Body of pancreas (tissue), 4 donors: ENCODE data around the gene NDEL1. TPM values are rescaled to one million over a fixed set of nuclear protein-coding genes. Genes with fewer than 3 reads are reported as not detected.
"Not testable (repeated sequence)": the region's sequence is repeated elsewhere in the genome, so short reads cannot be mapped to it uniquely, and the experiment has no call there.

Experiments used
- ATAC-seq: fragments of 150-250 bp; one replicate; pipeline ENCODE4 v1.9.1; 2016
- DNase-seq, 4 donors: peaks; one replicate each; pipeline ENCODE4 v3.0.0-alpha.2; 2019
- H3K27ac ChIP-seq, 4 donors: fragments of 200-600 bp; sonication (generic); 1 replicate in 3 of 4; 2 replicates in 1 of 4; pipeline versions ENCODE4 v1.5.1 to v1.6.1; 2016 to 2019; ENCODE audit warnings: mild to moderate bottlenecking in 1 of 4, mixed read lengths in 1 of 4, moderate library complexity in 1 of 4
- H3K27me3 ChIP-seq, 2 donors: fragments of 200-600 bp; sonication (generic); one replicate each; pipeline ENCODE4 v1.6.0; 2016; ENCODE audit warnings: mild to moderate bottlenecking in 1 of 2
- H3K36me3 ChIP-seq, 2 donors: fragments of 200-600 bp; sonication (generic); replicated peaks in 1 of 2; 2 replicates each; pipeline ENCODE4 v1.5.1; 2016; ENCODE audit warnings: low read depth in 2 of 2; ENCODE audit not compliant: insufficient read depth in 1 of 2
- H3K4me1 ChIP-seq: fragments of 200-600 bp; sonication (generic); one replicate; pipeline ENCODE4 v1.6.0; 2016
- H3K4me3 ChIP-seq, 2 donors: fragments of 200-600 bp; sonication (generic); 1 replicate in 1 of 2; 2 replicates in 1 of 2; pipeline ENCODE4 v1.5.1; 2016 to 2019
- H3K9me3 ChIP-seq, 3 donors: fragments of 200-600 bp; sonication (generic); 1 replicate in 2 of 3; 2 replicates in 1 of 3; pipeline ENCODE4 v1.5.1; 2016
- POLR2A ChIP-seq, 3 donors: fragments of 450-650 bp; IDR thresholded peaks; one replicate each; pipeline ENCODE4 v1.6.1; 2016; ENCODE audit warnings: antibody characterized with exemption in 3 of 3, mild to moderate bottlenecking in 2 of 3
- WGBS, 2 donors: methylation state at CpG; one replicate each; pipeline ENCODE4 v1.1.5; 2017; 5-methylcytosine and 5-hydroxymethylcytosine counted together
- intact Hi-C: fragments of 100-400 bp; cut with DNase I; formaldehyde crosslinking; loops from one replicate; pipeline ENCODE4 v1.15.1; 2023
- total RNA-seq, 2 donors: library from RNA; depleted of rRNA; stranded (reverse); fragments of >200 nt; gene quantifications; one replicate each; pipeline ENCODE4 v1.1.0, GENCODE V29; 2016
- TF ChIP-seq, protein P1 (sequence below), 7 experiments: fragments of 450-650 bp in 4 of 7; fragments of 200-600 bp in 3 of 7; sonication (generic) in 3 of 7; IDR thresholded peaks; one replicate each; pipeline ENCODE4 v1.5.1; 2016 to 2019; ENCODE audit warnings: antibody characterized with exemption in 7 of 7

The NDEL1 gene
- total RNA-seq, 2 donors from 2014 or later, result 26.2 to 39.6 TPM

DNA sequence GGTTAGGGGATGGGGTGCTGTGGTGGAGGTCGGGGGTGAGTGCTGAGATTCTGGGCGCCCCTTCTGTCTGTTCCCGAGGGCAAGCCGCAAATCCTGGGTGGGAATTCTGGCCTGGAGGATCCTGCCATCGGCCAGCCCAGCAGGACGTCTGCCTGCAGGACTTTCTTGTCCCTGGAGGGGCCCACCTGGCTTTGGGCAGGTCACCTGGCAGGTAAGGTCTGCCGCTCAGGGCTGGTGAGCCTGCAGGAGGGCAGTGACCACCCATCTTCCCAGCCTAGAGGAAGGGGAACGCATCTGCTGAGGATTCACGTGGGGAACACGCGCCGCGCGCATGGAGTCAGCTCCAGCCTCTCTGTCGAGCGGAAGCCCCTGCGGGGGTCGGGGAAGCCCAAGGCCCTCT is 43.4 kb upstream of the NDEL1 start:
- Histone ChIP-seq H3K27ac (no peak overlapping the region), H3K9me3 (no peaks in the 10 kb centered on the region), H3K4me1 (no peaks in the 10 kb centered on the region), H3K27me3 (peaks cover 0 to 5% of the 10 kb centered on the region in 2 donors), H3K4me3 (no peak overlapping the region), H3K36me3 (no peaks in the 10 kb centered on the region)
- no peak for ATAC-seq
- intact Hi-C loops, result no loop called here
- 55 to 60% methylated on average over 6 to 16 of the region's 18 CpGs for WGBS, 2 donors
- no peak for DNase-seq
- no peak for TF ChIP-seq POLR2A (IDR thresholded peaks at IDR 0.05)
- TF ChIP-seq, protein P1, sequence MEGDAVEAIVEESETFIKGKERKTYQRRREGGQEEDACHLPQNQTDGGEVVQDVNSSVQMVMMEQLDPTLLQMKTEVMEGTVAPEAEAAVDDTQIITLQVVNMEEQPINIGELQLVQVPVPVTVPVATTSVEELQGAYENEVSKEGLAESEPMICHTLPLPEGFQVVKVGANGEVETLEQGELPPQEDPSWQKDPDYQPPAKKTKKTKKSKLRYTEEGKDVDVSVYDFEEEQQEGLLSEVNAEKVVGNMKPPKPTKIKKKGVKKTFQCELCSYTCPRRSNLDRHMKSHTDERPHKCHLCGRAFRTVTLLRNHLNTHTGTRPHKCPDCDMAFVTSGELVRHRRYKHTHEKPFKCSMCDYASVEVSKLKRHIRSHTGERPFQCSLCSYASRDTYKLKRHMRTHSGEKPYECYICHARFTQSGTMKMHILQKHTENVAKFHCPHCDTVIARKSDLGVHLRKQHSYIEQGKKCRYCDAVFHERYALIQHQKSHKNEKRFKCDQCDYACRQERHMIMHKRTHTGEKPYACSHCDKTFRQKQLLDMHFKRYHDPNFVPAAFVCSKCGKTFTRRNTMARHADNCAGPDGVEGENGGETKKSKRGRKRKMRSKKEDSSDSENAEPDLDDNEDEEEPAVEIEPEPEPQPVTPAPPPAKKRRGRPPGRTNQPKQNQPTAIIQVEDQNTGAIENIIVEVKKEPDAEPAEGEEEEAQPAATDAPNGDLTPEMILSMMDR (IDR thresholded peaks at IDR 0.05), result no peak

DNA sequence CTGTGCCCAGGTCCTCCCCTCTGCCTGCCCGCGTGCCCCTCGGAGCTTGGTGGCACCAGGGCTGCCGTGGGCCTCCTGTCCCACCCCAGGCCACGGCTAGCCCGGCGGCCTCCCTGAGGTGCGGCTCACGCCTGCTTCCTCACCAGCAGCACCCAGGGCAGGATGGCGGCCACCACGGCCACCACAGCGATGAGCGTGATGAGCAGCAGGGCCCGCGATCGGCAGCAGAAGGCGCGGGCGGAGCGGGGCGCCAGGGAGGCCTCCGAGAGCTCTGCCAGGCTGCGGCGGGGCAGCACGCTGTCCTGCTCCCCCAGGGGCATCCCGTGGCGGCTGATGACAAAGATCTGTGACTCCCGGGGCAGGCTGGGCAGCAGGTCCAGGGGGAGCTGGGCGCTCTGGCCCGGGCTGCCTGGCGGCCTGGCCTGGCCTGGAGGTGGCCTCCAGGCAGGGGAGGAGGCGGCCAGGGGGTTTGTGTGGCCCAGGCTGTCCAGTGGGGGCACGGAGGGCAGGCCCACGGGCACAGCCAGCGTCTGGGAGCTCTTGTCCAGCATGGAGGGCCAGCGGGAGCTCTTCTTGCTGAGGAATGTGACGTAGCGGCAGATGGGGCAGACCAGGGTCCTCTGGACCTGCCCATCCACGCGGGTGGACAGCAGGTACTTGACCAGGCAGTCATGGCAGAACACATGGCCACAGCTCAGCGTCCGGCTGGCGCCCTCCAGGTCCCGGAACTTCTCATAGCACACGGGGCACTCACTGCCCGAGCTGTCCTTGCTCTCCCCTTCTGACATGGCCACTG is 42.8 kb upstream of the NDEL1 start:
- Histone ChIP-seq H3K36me3 (no peaks in the 10 kb centered on the region), H3K4me1 (no peaks in the 10 kb centered on the region), H3K4me3 (no peak overlapping the region), H3K27me3 (peaks cover 0 to 9% of the 10 kb centered on the region in 2 donors), H3K9me3 (no peaks in the 10 kb centered on the region), H3K27ac (no peak overlapping the region)
- DNase-seq (no peak), ATAC-seq (no peak)
- WGBS, 2 donors, result 72 to 77% methylated on average over 6 to 30 of the region's 46 CpGs
- intact Hi-C loops, result no loop called here
- TF ChIP-seq, protein P1 (IDR thresholded peaks at IDR 0.05), result no peak
- TF ChIP-seq POLR2A (IDR thresholded peaks at IDR 0.05), result no peak

DNA sequence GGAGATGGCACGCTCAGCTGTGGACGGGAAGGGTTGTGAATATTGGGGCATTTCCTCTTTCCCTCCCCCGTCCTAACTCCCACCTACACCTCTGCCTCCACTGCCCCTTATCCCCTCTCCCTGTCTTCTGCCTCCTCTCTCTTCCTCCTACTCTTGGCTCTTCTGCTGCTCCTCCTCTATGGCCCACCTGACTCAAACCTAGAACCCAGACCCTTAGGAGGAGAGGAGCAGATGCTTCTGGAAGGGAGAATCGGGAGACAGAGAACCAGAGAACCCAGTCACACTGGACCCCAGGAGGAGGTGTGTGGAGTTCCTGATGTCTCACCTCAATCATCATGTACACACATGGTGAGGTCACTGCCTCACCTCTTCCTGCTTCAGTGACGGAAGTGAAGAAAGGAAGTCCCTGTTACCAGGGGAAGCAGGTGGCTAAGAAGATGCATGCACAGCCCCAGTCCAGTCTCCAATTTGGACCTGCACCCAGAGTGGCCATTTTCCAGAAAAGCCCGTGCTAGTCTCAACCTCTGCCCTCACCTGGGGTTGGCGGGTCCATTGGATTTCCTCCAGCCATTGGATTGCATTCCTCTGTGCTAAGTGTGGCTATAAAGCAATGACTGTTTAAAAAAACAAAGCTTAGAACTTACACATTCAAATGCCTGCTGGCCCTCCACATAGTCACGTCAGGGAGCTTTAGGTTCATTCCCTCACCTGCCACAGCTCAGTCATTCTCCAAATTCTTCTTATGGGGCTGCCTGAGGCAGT is 42.0 kb upstream of the NDEL1 start:
- peak in 1 of 4 donors; percentile 18 for DNase-seq
- Histone ChIP-seq H3K27ac (no peak overlapping the region), H3K9me3 (no peaks in the 10 kb centered on the region), H3K4me3 (no peak overlapping the region), H3K36me3 (no peaks in the 10 kb centered on the region), H3K27me3 (peaks cover 0 to 9% of the 10 kb centered on the region in 2 donors), H3K4me1 (no peaks in the 10 kb centered on the region)
- whole genome bisulfite sequencing, 2 donors, result 53 to 63% methylated on average over 8 of the region's 8 CpGs
- intact Hi-C loops, result no loop called here
- no peak for ATAC-seq
- TF ChIP-seq, protein P1 (IDR thresholded peaks at IDR 0.05), result no peak
- no peak for TF ChIP-seq POLR2A (IDR thresholded peaks at IDR 0.05)

DNA sequence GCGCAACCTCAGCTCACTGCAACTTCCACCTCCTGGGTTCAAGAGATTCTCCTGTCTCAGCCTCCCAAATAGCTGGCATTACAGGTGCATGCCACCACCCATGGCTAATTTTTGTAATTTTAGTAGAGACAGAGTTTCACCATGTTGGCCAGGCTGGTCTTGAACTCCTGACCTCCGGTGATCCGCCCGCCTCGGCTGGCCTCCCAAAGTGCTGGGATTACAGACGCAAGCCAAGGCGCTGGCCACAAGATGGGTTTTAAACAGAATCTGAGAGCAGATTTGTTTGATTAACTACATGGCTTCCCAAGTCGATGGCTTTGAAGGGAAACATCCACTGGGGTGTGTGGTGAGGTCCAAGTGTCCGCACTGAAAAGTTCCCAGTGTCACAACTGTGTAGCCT is 41.2 kb upstream of the NDEL1 start:
- H3K4me1 ChIP-seq, intact Hi-C loops: not testable (repeated sequence)

DNA sequence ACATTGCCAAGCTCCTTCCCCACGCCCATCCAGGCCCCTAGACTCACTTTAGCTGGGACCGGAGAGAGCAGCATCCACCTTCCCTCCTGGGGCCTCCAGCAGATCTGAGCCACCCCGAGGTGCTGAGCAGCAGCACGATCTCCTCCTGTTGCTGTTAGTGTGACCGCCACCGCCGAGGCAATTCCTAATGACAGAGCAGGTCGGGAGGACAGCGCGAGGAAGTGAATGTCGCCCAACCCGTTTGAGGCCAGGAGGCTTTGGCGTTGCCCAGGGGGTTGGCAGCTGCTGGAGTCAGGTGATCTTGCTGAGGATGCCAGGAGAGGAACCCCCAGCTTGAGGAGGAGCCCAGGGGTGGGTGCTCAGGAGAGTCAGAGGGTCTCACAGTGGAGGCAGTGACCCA is 38.0 kb upstream of the NDEL1 start, which contains the start of gene RNF222:
Gene RNF222 (minus strand): TSS at position 192 of the 400 bp plus-strand sequence. CDS start 4,366 bp downstream, outside the sequence.
- peak; percentile 38 for ATAC-seq
- Histone ChIP-seq H3K4me1 (no peaks in the 10 kb centered on the region), H3K9me3 (no peaks in the 10 kb centered on the region), H3K27ac (no peak within 1 kb of the TSS), H3K4me3 (no peak within 1 kb of the TSS), H3K36me3 (no peaks in the 10 kb centered on the region), H3K27me3 (peaks cover 0 to 9% of the 10 kb centered on the region in 2 donors)
- intact Hi-C loops, result no loop called here
- TF ChIP-seq POLR2A (IDR thresholded peaks at IDR 0.05), result no peak
- TF ChIP-seq, protein P1 (IDR thresholded peaks at IDR 0.05), result no peak
- WGBS, 2 donors, result 26 to 33% methylated on average over 3 to 13 of the region's 13 CpGs
- DNase-seq, result peak in 2 of 4 donors; percentile 29 to 55

More for the DNA sequence above, 41.2 kb upstream of the NDEL1 start:
- H3K4me3 ChIP-seq, H3K9me3 ChIP-seq, H3K27ac ChIP-seq, DNase-seq, H3K27me3 ChIP-seq, ATAC-seq, H3K36me3 ChIP-seq: not testable (repeated sequence)
- 75 to 83% methylated on average over 9 of the region's 9 CpGs for WGBS, 2 donors
